Sciatic nerve (tissue), 2 donors: Measurements from ENCODE around the gene GALNT17. TPM values are rescaled to one million over a fixed set of nuclear protein-coding genes. Genes with fewer than 3 reads are reported as not detected.

Experiments
- ATAC-seq: fragments of 200-7000 bp; cut with Tn5 transposase; one replicate; pipeline ENCODE4 v1.9.1; 2020; ENCODE audit warnings: mild to moderate bottlenecking, moderate library complexity
- DNase-seq: peaks from one replicate; pipeline ENCODE4 v3.0.0-alpha.2; 2020; ENCODE audit warnings: low spot score
- intact Hi-C: fragments of 100-400 bp; cut with DNase I; formaldehyde crosslinking; loops from one replicate; pipeline ENCODE4 v1.14.2; 2022
- total RNA-seq: library from RNA; stranded (reverse); fragmentation: NEBNext Ultra II Directional; extraction: Animal tissue kit (Norgen Biotek cat#: 25700); gene quantifications from one replicate; pipeline ENCODE4 v1.2.1, GENCODE V29; 2021
- donor health status: DM: no; HTN: no; CAD: no.
- donor health status: DM: no; HTN: no; CAD: no.

GALNT17 gene
- total RNA-seq, 1 donor from 2014 or later, result 65.4 TPM

DNA sequence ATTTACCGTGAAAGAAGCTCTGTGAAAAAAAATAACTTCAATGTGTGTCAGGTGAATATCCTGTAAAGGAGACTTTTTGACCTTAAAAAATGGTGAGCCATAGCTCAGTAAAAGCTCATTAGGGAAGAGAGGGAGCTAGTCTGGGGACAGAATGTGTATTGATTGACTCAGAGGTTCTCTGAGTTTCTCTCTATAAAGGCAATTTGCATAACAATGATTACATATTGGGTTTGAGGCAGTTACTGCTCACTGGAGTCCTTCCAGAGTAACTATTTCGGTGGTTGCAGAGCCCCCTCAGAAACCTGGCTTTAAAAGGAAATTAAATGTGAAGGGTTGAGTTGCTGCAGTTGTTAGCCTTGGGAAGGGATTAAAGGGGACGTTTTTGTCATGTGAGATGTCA is 181.6 kb downstream of the GALNT17 start:
- ATAC-seq, result no peak
- no peak for DNase-seq
- intact Hi-C loops, result no loop called here

DNA sequence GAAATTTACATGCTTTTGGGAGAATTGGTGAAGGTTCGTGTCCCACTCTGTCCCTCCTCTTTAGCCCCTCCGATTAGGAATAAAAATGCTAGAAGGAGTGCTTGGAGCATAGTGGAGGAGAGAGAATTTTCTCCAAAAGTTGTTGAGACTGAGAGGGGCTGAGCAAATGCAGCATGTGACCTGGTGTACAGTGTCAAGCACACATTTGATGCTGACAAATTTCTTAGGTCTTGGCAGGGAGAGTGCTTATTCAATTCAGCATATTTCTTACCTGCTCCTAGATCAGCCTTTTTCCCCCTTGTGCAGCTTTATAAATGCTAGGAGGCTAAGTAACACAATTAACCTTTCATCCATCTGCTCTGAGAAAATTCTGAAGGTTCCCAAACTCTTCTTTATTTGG is 189.0 kb downstream of the GALNT17 start:
- intact Hi-C loops, result no loop called here
- no peak for DNase-seq
- no peak for ATAC-seq

- DNase-seq, result no peak
- intact Hi-C loops, result no loop called here
- ATAC-seq, result no peak
Observed at GRCh38 chr7:71322201-71322600, 190.3 kb downstream of the GALNT17 start.

DNA sequence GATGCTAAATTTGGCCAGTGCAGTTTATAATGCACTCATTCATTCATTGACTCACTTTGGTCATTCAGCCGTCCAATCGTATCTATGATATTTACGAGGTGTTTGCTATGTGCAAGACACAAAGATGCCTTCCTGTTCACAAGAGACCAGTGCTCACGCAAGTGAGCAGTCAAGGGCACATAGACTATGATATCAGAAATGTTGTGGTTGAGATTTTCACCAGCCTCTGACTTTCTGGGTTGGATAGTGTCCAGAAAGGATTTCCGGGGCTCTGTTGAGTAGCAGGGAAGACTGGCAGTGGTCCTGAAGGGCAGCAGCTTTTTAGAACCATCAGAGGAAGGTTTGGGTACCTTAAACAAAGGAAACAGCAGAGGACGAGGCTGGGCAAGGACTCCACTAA is 191.8 kb downstream of the GALNT17 start:
- intact Hi-C loops, result no loop called here
- no peak for ATAC-seq
- no peak for DNase-seq

- ATAC-seq, result no peak
- no peak for DNase-seq
- intact Hi-C loops, result no loop called here
Observed at GRCh38 chr7:71325151-71325550, 193.2 kb downstream of the GALNT17 start.

DNA sequence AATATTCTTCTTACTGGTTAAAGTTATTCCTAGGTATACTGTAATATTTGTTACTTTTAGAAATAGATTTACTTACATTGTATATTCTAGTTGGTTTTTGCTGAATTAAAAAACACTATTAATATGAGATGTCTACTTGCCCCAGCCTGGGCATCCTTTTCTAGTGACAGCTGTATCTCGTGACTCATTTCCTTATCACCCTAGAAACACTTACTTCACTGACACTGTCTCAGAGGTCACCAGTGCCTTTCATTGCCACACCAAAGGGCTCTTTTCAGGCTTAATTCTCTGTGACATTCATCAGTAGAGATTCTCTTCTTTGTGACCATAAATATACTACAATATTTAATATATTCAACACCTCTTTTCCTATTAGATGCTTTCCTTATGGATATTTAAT is 194.7 kb downstream of the GALNT17 start:
- no peak for DNase-seq
- ATAC-seq, result no peak
- intact Hi-C loops, result no loop called here

DNA sequence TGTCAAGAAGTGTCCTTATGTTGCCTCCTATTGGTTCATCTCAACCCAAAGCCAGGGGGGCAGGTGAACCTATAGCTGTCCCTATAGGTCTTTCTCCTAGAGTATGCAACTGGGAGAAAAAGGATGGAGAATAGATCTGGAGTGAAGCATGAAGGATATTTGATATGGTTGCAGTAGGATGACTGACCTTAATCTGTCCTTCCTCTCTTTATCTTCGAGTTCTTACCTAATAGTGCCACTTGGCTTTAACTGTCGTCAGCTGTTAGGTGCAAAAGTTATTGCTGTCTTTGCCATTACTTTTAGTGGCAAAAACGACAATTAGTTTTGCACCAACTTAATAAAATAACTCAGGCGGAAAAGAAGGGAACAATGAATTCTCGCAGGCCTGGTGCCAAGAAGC is 196.0 kb downstream of the GALNT17 start:
- intact Hi-C loops, result no loop called here
- DNase-seq (no peak), ATAC-seq (no peak)

DNA sequence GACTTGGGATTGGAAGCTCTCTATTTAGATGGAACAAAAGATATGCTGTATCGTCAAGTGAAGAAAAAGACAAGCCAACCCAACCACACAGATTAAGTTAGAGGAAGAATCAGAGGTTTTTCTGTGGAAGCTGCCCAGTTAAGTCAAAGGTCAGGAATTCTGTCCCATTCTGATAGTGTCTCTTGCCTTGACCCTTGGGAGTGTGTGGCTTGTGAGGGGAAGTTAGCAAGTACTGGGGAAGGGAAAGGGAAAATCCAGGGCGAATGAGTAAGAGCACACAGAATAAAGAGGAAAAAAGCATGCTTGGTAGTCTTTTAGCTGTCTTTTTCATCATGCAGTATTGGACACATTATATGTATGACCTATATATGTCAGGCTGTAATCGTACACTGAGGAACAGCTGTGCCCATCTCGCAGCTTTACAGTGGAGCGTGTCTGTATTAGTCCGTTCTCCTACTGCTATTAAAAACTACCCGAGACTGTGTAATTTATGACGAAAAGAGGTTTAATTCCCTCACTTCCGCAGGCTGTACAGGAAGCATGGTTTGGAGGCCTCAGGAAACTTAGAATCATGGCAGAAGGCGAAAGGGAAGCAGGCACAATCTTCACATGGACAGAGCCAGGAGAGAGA is 197.2 kb downstream of the GALNT17 start:
- ATAC-seq (no peak), DNase-seq (no peak)
- intact Hi-C loops, result no loop called here

DNA sequence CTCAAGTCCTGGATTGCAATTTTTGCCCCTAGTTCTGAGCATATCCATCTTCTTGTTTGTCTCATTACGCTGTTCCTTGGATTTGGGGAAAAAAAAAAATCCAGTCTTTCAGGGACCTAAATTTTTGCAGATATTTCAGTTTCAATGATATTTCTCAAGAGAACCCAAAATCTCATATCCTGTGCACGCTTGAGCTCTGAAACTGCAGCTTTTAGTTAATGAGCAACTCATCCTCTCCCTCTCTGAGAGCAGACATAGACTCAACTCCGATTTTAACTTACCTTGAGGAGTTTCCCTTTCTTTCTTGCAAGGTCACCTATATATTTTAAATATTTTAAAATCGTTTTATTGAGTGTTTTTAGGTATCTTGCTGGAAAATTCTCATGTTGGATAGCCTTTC is 200.3 kb downstream of the GALNT17 start:
- ATAC-seq (no peak), DNase-seq (no peak)
- intact Hi-C loops, result no loop called here

- DNase-seq, result no peak
- no peak for ATAC-seq
- intact Hi-C loops, result no loop called here
Observed at GRCh38 chr7:71334541-71334940, 202.6 kb downstream of the GALNT17 start.

GRCh38 chr7:71338866-71339265 is 206.9 kb downstream of the GALNT17 start:
- DNase-seq (no peak), ATAC-seq (no peak)
- intact Hi-C loops, result no loop called here

GRCh38 chr7:71339924-71340323 is 208.0 kb downstream of the GALNT17 start:
- intact Hi-C loops, result no loop called here
- ATAC-seq (no peak), DNase-seq (no peak)

DNA sequence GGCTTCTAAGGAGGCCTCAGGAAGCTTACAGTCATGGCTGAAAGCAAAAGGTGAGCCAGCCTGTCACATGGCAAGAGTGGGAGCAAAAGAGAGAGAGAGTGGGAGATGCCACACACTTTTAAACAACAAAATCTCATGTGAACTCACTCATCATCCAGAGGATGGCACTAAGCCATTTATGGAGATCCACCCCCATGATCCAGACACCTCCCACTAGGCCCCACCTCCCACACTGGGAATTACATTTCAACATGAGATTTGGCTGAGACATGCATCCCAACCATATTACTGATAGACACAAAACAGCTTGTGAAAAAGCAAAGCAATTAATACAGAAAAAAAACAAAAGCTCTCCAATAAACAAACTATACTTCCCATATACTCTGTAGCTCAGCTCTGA is 210.3 kb downstream of the GALNT17 start:
- no peak for ATAC-seq

GRCh38 chr7:71343039-71343438 is 211.1 kb downstream of the GALNT17 start:
- no peak for ATAC-seq
- intact Hi-C loops, result no loop called here
- no peak for DNase-seq

More for the DNA sequence above, 210.3 kb downstream of the GALNT17 start:
- no peak for DNase-seq
- intact Hi-C loops, result no loop called here

GRCh38 chr7:71343892-71344291 is 211.9 kb downstream of the GALNT17 start:
- no peak for ATAC-seq
- intact Hi-C loops, result no loop called here
- no peak for DNase-seq

DNA sequence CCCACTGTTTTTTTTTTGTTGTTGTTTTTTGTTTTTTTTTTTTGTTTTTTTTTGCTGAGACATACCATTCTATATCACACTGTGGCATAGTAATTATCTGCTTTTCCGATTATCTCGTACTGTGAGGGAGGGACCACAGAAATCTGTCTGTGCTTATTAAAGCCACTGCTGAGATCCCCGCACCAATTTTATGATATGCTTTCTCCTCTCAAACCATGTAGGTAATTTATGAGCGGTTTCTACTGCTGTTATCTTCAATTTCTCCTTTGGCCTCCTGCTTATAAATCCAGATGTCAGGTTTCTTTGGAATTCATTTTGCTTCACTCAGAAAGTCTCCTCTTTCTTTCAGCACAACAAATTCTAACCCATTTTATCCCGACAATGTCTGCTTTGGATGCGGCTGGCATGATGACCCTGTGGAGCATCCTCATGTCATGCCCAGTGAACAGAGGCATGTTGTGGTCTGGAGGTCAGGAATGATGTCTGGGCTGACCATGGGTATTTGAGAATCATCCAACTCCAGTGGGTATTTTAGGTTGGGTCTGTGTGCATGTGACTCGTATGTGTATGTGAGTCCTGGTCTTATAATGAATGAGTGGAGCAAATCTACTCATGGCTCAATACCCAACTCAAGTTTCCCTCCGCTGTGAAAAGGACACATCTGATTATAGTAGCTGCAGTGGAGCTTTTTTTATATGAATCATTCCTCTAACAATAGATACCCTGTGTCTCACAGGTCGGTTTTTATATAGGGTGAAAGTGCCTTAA is 213.4 kb downstream of the GALNT17 start:
- ATAC-seq, result no peak
- no peak for DNase-seq
- intact Hi-C loops, result no loop called here

DNA sequence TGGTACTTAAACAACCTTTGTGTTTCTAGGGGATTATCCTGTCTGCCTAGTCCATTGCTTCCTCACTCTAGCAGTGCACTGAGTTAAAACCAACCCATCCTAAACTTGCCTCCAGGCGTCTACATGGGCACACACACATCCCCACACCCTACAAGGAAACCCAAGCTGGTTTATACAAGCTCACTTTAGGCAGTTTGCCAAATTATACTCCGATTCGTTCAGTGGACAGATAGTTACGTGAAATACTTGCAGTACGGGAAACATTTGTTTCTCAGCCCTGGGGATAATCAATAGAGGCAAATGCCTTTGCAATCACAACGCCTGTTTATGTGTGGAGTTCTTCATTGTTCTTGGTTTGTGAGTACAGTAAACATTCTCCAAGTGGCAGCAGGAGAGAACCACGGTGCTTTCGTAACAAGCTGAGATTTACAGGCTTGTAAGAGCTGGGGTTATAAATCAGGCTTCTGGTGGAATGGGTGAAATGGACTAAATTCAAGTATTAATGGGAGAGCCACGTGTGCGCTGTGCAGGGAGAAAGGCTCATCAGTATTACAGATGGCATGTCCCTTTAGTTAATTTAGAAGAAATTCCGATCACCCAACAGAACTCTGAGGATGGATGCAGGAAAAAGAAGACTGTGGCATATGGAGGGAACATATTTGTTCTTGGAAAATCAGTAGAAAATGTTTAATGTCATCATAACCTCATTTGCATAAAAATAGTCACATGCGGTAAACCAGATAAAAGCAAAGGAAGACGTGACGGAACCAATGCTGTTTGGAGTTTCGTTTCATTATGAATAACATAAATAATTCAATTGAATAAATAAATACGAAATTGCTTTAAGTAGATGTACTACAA is 217.1 kb downstream of the GALNT17 start:
- ATAC-seq (no peak), DNase-seq (no peak)
- intact Hi-C loops, result no loop called here

- ATAC-seq (no peak), DNase-seq (no peak)
- intact Hi-C loops, result no loop called here
Observed at GRCh38 chr7:71349682-71350481, 217.9 kb downstream of the GALNT17 start.

GRCh38 chr7:71350680-71351079 is 218.7 kb downstream of the GALNT17 start:
- ATAC-seq (no peak), DNase-seq (no peak)
- intact Hi-C loops, result no loop called here
